Tibial artery (tissue), 4 donors: Measurements from ENCODE around the gene C6orf89.

Source experiments
- DNase-seq, 2 donors: peaks; one replicate each; pipeline ENCODE4 v3.0.0-alpha.2; 2019
- H3K27ac ChIP-seq, 2 donors: fragments of 200-600 bp; sonication (generic) in 1 of 2; 1 replicate in 1 of 2; 2 replicates in 1 of 2; pipeline ENCODE4 v1.5.1; 2018 to 2019; ENCODE audit warnings: mild to moderate bottlenecking in 1 of 2
- H3K27me3 ChIP-seq, 2 donors: fragments of 200-600 bp; sonication (generic) in 1 of 2; one replicate each; pipeline versions ENCODE4 v1.5.1 to v1.6.0; 2016 to 2019
- H3K36me3 ChIP-seq, 3 donors: fragments of 200-600 bp; sonication (generic) in 2 of 3; one replicate each; pipeline ENCODE4 v1.5.1; 2016 to 2019; ENCODE audit warnings: mild to moderate bottlenecking in 2 of 3
- H3K4me1 ChIP-seq, 4 donors: fragments of 200-600 bp; sonication (generic) in 2 of 4; 1 replicate in 3 of 4; 2 replicates in 1 of 4; pipeline ENCODE4 v1.5.1; 2016 to 2019
- H3K4me3 ChIP-seq, 2 donors: fragments of 200-600 bp; sonication (generic) in 1 of 2; 1 replicate in 1 of 2; 2 replicates in 1 of 2; pipeline ENCODE4 v1.5.1; 2018 to 2019; ENCODE audit warnings: mild to moderate bottlenecking in 2 of 2
- H3K9me3 ChIP-seq, 3 donors: fragments of 200-600 bp; sonication (generic) in 1 of 3; one replicate each; pipeline ENCODE4 v1.5.1; 2016 to 2019
- intact Hi-C: fragments of 100-400 bp; cut with DNase I; formaldehyde crosslinking; loops from one replicate; pipeline ENCODE4 v1.15.0; 2023; ENCODE audit warnings: low total_unique reads
- TF ChIP-seq, protein P1 (sequence below), 2 experiments: fragments of 200-600 bp in 1 of 2; fragments of 450-650 bp in 1 of 2; IDR thresholded peaks; one replicate each; pipeline ENCODE4 v1.5.1; 2017 to 2019; ENCODE audit warnings: antibody characterized with exemption in 2 of 2, mild to moderate bottlenecking in 1 of 2, moderate library complexity in 1 of 2

The C6orf89 gene

DNA sequence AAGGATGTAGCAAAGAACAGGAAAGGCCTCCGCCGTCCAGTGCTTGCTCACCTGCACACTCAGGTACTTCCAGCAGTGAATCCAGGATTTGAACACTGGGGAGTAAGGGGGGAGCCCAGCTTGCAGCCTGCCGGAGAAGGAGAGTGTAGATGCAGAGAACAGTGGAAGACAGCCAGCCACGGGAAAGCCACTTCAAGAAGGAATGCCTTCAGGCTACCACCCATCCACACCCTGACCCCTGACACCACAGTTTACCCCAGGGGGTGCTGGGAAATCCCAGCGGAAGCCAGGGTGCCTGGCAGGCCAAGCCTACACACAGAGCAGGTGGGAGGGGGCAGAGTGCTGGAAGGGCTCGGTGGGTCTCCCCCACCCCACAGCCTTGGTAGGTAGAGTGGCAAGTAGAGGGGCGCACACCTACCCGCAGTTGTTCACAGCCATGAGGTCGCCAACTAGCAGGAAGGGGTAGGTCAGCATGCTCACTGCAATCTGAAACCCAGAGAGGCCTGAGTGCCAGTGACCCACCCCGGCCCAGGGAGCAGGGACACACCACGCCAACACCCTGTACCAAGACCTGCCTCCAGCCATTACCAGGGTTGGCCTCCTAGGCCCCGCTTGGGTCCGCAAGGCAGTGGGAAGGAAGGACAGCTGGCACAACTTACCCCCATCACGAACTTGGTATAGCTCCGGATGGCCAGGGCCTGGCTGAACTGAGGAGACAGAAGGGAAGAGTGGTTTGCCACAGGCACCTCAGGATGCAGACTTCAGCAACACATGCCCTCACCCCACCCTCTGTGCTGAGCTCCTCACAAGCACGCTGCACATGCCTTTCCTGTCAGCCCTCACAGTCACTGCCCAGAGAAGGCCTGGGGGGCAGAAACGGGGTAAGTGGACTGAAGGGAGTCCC, 84.5 kb downstream of the C6orf89 start:
- Histone ChIP-seq H3K4me3 (no peak overlapping the region), H3K27ac (no peak overlapping the region), H3K36me3 (peaks cover 82 to 92% (median 90%) of the 10 kb centered on the region in 3 donors), H3K9me3 (no peaks in the 10 kb centered on the region), H3K4me1 (no peaks in the 10 kb centered on the region), H3K27me3 (no peaks in the 10 kb centered on the region)
- peak in 1 of 2 donors; percentile 10 for DNase-seq
- intact Hi-C loops: loop anchor here (2.0 kb wide), 1 partner anchor 47 kb away; no protein-coding TSS in a partner anchor
- TF ChIP-seq, protein P1, sequence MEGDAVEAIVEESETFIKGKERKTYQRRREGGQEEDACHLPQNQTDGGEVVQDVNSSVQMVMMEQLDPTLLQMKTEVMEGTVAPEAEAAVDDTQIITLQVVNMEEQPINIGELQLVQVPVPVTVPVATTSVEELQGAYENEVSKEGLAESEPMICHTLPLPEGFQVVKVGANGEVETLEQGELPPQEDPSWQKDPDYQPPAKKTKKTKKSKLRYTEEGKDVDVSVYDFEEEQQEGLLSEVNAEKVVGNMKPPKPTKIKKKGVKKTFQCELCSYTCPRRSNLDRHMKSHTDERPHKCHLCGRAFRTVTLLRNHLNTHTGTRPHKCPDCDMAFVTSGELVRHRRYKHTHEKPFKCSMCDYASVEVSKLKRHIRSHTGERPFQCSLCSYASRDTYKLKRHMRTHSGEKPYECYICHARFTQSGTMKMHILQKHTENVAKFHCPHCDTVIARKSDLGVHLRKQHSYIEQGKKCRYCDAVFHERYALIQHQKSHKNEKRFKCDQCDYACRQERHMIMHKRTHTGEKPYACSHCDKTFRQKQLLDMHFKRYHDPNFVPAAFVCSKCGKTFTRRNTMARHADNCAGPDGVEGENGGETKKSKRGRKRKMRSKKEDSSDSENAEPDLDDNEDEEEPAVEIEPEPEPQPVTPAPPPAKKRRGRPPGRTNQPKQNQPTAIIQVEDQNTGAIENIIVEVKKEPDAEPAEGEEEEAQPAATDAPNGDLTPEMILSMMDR (IDR thresholded peaks at IDR 0.05): no peak

DNA sequence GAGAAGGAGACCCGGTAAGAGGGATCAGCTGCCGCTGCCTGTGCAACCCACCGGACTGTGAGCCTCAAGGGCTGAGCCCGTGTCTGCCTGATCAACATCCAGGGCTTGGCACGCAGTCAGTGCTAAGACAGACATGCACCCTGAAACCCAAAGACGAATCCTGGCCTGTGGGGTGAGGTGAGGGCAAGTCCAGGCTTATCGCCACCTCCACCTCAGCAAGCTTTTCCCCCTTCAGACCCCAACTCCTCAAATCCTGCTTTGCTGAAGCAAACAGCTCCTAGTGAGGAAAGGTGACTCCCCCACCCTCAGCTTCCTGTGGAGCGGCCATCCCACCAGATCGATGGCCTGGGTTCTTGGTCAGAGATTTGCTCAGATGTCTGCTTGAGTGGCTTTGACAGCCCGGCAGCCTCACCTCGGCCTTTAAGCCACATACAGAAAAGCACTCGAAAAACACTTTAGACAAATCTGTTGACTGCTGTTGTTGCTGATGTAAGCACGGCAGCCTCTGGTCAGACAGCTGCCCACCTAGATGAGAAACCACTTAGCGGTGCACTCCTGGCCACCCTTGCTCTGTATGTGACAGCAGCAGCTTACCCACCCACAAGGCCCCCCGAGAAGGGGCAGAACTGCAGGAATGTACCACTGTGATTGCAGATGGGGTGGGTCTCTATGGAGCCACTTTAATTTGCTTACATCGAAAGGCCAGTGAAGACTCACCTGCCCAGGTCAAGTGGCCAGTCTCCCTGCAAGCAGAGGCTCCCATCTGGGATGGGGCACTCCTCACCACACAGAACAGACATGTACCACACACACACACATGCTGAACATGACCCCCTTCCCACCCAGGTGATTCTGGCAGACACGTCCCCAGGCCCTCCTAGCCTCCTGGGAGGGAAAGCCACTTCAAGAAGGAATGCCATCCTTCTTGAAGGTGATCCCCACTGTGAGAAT, 85.4 kb downstream of the C6orf89 start:
- TF ChIP-seq, protein P1 (IDR thresholded peaks at IDR 0.05): no peak
- Histone ChIP-seq H3K4me1 (no peaks in the 10 kb centered on the region), H3K27ac (no peak overlapping the region), H3K27me3 (no peaks in the 10 kb centered on the region), H3K36me3 (peaks cover 91 to 99% (median 96%) of the 10 kb centered on the region in 3 donors), H3K9me3 (no peaks in the 10 kb centered on the region), H3K4me3 (no peak overlapping the region)
- intact Hi-C loops: loop anchor here (2.0 kb wide), 1 partner anchor 48 kb away; no protein-coding TSS in a partner anchor
- DNase-seq: no peak

DNA sequence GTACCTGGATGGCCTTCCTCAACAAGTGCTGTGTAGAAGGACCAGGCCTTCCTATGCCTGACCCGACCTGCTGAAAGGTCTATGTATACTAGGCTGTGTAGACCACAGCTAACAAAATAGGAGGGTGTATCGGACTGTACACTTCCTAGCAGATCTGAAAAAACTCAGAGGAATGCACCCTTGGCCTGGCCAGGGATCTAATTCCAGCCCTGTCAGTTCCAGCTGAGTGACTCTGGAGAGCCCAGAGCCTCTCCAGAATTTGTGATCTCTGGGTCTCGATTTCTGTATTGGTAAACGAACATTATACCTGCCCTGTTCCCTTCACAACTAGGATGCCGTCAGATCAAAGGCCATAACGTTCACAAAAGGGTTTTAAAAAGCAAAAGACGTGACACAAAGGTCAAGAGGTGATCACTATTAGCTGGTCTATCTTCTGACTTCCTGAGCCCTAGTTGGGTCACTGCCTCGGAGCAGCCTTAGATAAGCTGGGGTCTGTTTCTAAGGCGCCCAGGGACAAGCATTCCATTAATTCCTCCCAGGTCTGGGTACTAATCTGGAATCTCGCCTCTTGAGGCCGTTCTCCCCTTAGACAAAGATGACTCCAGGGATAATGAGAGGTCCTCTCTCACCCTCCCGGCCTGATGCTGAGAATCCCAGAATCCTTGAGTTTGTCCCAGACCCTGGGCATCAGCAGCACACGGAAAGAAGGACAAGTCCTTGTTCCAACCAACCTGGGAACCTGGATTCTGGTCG, 86.3 kb downstream of the C6orf89 start:
- no peak for DNase-seq
- intact Hi-C loops: loop anchor here (2.0 kb wide), 1 partner anchor 49 kb away; no protein-coding TSS in a partner anchor
- no peaks in the 10 kb centered on the region for H3K9me3 ChIP-seq
- no peaks in the 10 kb centered on the region for H3K27me3 ChIP-seq
- H3K4me3 ChIP-seq: no peak overlapping the region
- no peaks in the 10 kb centered on the region for H3K4me1 ChIP-seq
- H3K27ac ChIP-seq: no peak overlapping the region
- TF ChIP-seq, protein P1 (IDR thresholded peaks at IDR 0.05): no peak
- peaks cover 99 to 100% (median 99%) of the 10 kb centered on the region in 3 donors for H3K36me3 ChIP-seq

DNA sequence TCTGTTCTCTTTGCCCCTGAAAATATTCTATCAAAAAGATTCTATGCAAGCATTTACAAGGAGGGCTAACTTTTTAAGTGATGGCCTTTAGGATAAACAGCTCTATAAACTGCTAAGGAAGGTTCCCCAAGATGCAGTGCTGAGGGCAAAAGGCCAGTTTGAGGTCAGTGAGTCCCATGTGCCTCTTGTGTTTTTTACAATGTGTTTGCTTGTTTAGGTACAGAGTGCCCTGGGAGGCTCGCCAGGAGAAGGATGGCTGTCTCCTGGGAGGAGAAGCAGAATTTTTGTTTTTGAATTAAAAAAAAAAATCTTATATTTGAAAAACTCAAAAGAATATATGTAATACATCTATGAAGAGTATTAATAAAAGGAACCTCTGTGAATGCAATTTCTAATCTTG, 87.4 kb downstream of the C6orf89 start:
- DNase-seq: no peak
- H3K4me3 ChIP-seq: no peak overlapping the region
- TF ChIP-seq, protein P1 (IDR thresholded peaks at IDR 0.05): no peak
- intact Hi-C loops: no loop called here
- no peaks in the 10 kb centered on the region for H3K9me3 ChIP-seq
- H3K36me3 ChIP-seq: peaks cover 99 to 100% (median 99%) of the 10 kb centered on the region in 3 donors
- H3K4me1 ChIP-seq: peaks cover 0 to 7% (median 0%) of the 10 kb centered on the region in 4 donors
- H3K27me3 ChIP-seq: no peaks in the 10 kb centered on the region
- H3K27ac ChIP-seq: no peak overlapping the region

DNA sequence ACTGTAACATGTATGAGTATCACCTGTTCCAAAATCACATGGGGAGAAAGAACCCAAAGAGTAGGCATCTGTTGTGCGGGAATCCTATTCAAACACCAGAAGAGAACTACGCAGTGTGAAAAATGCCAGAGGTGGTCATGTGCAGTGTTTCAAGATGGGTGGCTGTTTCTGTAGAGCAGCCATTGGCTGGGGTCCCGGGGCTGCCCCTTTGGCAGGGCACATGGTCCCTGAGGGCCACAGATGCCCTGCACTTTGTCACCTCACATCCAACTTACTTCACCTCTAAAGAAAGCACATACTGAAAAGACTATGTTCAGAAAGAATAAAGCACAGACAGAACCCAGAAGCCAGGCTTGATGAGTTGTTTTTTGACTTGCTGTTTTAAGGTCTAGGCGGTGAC, 87.9 kb downstream of the C6orf89 start:
- TF ChIP-seq, protein P1 (IDR thresholded peaks at IDR 0.05): no peak
- no peaks in the 10 kb centered on the region for H3K9me3 ChIP-seq
- no peak overlapping the region for H3K27ac ChIP-seq
- H3K4me3 ChIP-seq: no peak overlapping the region
- peaks cover 0 to 10% (median 0%) of the 10 kb centered on the region in 4 donors for H3K4me1 ChIP-seq
- peaks cover 98 to 100% (median 99%) of the 10 kb centered on the region in 3 donors for H3K36me3 ChIP-seq
- no peak for DNase-seq
- H3K27me3 ChIP-seq: no peaks in the 10 kb centered on the region
- intact Hi-C loops: no loop called here
